NCI-H345 treated with DMSO at 0.1 percent for 48 hours (cell line): ENCODE results near the gene LRWD1.
"Not testable (repeated sequence)": the region's sequence is repeated elsewhere in the genome, so short reads cannot be mapped to it uniquely, and the experiment has no call there.

Experiments
- DNase-seq: peaks from one replicate; lab custom pipeline; 2025; ENCODE audit not compliant: unreplicated experiment; lab: John Stamatoyannopoulos, UW

Gene LRWD1

DNA sequence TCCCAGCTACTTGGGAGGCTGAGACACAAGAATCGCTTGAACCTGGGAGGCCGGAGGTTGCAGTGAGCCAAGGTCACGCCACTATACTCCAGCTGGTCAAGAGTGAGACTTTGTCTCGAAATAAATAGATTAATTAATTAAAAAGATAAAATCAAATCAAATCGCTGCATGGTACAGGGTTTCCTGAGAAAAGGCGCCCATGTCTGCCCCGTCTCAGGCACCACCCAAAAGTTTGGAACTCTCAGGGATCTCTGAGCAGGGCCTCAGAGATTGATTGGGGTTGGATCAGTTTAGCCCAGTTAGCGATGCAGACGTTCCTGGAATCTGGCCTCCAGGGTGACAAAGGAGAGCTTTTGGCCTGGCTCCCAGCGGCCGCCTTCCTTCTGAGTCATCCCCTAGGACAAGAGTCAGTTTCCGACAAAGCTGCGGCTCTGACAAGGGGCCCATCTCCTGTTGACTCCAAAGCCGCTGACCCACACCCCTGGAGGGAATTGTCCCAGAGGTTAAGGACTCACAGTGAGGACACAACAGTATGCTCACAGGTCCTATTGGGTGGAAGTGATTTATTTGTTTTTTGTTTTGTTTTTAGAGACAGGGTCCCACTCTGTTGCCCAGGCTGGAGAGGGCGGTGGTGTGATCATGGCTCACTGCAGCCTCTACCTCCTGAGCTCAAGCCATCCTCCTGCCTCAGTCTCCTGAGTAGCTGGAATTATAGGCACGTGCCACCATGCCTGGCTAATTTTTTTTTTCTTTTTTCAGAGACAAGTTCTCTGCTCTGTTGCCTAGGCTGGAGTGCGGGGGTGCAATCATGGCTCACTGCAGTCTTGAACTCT lies 24.6 kb upstream of the LRWD1 start:
- no peak for DNase-seq

DNA sequence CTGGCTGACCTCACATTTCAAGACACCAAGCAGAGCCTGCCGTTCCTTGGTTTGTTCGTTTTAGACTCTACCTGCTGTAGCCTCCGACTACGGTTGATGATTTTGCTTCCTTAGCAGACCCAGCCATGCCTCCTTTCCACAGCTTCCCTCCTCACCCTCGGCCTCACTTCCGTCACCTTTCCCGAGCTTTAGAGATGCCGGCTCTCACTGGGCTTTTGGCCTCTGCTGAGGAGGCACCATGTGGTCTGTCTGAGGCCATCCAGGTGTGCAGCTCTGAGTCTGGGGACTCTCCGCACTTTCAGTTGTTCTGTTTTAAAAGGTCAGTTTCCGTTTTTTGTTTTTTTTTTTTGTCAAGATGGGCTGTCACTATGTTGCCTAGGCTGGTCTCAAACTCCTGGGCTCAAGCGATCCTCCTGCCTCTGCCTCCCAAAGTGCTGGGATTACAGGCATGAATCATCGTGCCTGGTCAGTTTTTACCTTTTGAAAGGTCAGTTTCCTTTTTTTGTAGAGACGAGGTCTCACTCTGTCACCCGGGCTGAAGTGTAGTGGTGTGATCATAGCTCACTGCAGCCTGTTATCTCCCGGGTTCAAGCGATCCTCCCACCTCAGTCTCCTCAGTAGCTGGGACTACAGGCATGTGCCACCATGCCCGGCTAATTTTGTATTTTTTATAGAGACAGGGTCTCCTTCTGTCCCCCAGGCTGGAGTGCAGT lies 19.7 kb upstream of the LRWD1 start:
- no peak for DNase-seq

DNA sequence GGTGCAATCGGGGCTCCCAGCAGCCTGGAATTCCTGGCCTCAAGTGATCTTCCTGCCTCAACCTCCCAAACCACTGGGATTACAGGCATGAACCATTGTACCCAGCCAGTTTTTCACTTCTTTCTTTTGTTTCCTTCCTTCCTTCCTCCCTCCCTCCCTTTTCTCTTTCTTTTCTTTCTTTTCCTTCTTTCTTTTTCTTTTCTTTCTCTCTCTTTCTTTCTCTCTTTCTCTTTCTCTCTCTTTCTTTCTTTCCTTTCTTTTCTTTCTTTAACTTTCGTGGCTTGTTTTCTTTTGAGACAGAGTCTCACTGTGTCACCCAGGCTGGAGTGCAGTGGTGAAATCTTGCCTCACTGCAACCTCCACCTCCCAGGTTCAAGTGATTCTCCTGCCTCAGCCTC lies 19.1 kb upstream of the LRWD1 start:
- no peak for DNase-seq

DNA sequence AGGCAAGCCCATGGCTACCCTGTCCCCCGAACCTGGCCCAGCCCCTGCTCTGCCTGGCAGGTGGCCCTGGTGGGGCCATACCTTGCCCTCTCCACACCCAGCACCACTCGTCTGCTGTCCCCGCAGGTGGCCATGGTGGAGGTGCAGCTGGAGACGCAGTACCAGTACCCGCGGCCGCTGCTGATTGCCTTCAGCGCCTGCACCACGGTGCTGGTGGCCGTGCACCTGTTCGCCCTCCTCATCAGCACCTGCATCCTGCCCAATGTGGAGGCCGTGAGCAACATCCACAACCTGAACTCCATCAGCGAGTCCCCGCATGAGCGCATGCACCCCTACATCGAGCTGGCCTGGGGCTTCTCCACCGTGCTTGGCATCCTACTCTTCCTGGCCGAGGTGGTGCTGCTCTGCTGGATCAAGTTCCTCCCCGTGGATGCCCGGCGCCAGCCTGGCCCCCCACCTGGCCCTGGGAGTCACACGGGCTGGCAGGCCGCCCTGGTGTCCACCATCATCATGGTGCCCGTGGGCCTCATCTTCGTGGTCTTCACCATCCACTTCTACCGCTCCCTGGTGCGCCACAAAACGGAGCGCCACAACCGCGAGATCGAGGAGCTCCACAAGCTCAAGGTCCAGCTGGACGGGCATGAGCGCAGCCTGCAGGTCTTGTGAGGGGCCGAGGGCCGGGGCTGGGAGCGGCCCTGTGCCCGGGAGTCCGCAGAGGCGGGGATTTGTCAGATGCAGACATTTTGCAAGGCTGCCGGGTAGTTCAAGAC lies 18.2 kb upstream of the LRWD1 start:
- DNase-seq, result no peak

DNA sequence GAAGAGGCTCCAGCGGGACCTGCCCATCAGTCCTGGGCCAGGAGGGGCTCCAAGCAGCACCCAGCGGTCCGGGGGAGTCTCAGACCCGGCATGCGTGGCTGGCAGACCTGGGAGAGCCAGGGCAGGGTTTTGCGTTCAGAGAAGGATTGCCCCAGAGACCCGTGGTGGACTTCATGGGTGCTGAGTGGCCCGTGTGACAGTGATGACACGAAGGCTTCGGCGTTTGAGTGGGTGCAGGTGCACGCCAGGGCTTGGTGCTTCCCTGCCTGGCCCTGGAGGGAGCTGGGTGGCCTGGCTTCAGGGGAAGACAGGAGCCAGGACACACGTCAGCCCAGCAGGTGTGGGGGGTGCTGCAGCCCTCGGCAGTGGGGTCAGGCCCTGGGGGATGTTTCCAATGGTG lies 17.5 kb upstream of the LRWD1 start:
- no peak for DNase-seq

DNA sequence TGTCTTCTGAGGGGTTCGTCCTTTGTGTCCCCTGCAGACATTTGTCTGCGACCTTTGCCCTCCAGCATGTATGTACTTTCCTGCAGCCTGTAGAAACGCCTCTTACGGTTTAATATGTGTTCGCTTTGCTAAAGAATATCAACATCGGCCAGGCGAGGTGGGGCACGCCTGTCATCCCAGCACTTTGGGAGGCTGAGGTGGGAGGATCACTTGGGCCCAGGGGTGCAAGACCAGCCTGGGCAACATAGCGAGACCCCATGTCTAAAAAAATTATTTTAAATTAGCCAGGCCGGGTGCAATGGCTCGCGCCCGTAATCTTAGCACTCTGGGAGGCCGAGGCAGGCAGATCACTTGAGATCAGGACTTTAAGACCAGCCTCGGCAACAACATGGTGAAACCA lies 15.6 kb upstream of the LRWD1 start:
- no peak for DNase-seq

DNA sequence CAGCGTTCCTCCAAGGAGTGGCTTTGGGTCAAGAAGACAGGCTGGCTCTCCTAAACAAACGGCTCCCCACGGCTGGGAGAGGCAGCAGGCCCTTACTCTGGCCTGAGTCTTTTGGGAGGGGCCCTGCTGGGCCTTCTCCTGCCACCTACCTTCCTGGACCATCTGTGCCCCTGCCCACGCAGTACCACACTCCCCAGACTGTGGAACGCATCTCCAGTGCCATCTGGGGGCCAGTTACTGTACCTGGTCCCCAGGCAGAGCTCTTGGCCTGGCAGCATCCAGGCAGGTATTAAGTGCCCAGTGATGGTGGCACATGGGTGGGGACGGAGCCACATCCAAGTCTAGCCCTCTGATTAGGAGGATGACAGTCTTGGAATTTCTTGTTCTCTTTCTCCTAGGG lies 14.5 kb upstream of the LRWD1 start:
- no peak for DNase-seq

DNA sequence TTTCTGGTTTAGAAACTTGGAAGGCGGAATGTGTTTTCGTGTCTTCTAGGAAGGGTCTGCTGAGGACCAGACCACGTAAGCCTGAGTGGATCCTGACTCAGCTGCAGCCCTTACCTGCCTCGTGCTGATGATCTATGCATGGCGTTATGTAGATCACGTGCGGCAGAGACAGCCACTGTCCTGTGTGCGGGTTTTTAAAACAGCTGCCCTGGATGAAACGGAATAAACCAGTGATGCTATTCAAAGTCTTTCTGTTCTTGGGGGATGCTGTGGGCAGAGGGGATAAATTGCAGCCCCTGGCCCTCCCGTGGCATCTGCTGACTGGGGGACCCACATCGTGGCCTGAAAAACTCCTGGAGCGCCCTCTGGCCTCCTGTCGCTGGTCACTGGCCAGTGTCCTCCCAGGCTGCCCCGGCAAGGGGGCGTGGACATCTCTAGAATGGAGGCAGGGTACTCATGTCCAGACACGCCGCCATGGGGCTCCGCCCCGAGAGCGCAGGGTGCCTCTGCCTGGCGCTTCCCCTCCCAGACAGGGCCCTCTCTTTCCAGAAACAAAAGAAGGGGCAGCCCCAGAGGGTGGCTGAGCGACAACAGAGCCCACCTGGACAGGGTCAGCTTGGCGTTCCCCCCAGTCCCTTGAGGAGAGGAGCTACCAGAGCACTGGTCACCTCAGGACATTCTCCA lies 13.3 kb upstream of the LRWD1 start:
- DNase-seq, result no peak

DNA sequence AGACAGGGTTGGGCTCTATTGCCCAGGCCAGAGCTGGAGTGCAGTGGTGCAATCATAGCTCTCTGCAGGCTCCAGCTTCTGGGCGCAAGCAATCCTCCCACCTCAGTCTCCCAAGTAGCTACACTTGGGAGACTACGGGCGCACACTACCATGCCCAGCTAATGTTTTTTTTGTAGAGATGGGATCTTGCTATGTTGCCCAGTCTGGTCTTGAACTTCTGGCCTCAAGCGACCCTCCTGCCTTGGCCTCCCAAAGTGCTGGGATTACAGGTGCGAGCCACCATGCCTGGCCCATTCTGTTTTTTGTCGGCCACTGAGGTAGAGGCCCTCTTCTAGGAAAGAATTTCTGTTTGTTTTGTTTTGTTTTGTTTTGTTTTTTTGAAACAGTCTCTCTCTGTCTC lies 12.3 kb upstream of the LRWD1 start:
- DNase-seq, result no peak

DNA sequence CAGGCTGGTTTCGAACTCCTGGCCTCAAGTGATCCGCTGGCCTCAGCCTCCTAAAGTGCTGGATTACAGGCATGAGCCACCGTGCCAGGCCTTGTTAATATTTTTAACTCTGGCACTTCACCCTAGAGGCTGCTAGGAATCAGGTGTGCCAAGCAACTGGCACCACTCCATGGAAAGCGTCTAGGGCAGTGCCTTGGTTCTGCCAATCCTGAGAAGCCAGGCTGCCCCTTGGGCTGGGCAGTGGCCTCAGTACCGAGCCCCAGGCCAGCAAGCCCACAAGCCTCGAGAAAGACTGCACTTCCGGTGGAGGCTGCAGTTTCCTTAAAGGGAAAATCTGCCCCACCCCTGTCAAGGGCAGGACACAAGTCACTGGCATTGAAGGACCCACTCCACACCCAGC lies 11.5 kb upstream of the LRWD1 start:
- DNase-seq, result no peak

DNA sequence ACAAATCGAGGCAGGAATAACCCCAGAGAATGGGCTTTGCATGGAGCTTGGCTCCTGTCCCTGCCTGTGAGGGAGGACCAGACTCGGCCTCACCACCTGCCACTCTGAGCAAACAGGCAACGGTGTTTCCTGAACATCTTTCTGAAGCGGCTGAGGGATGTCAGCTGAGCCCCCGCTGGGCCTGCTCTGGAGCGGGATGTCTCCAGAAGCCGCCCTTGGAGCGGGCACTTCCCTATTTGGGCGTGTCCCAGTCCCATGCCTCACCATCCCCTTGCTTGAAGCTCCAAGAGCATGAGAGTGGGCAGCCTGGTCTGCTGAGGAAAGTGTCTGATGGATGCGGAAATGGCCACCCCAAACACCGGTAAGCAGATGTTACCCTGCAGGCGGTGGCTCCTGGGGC lies 10.3 kb upstream of the LRWD1 start:
- no peak for DNase-seq

DNA sequence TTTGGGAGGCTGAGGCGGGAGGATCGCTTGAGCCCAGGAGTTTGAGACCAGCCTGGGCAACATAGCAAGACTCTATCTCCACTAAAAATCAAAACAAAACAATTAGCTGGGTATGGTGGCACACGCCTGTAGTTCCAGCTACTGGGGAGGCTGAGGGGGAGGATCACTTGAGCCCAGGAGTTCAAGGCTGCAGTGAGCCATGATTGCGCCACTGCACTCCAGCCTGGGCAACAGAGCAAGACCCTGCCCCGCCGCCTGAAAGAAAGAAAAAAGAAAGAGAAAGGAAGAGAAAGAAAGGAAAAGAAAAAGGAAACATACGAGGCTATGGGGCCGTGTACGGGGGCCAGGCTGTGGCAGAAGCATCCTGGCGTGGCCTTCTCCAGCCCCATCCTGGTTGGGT lies 9.9 kb upstream of the LRWD1 start:
- DNase-seq, result not testable (repeated sequence)

DNA sequence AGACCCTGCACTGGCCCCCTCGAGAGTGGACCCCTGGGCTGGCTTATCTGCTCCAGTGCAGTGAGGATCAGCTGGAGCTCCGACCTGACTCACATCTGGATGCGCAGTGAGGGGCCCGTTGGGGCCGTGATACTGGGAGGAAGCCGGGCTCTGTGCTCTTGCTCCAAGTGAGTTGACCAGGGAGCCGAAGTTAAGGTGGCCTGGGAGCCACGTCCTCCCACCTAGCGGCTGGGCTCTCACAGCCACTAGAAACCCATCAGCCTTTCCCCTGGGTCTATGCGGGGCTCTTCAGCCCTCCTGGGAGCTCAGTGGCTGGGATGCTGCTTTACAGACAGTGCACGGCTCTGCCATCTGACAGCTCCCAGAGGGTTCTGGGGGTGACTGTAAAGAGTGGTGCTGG lies 9.2 kb upstream of the LRWD1 start:
- DNase-seq, result no peak

DNA sequence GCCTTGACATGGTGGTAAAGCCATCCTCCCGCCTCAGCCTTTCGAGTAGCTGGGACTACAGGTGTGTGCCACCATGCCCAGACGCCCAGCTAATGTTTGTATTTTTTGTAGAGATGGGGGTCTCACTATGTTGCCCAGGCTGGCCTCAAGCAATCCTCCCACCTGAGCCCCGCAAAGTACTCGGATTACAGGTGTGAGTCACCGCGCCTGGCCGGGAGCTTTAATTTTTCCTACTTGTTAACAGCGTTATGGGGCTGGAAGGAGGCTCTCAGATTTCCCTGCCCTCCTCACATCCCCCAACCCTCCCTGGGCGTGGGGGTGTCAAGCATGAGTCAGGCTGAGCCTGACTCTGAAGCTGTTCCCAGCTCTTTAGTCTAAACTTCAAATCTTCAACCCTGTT lies 8.5 kb upstream of the LRWD1 start:
- no peak for DNase-seq

DNA sequence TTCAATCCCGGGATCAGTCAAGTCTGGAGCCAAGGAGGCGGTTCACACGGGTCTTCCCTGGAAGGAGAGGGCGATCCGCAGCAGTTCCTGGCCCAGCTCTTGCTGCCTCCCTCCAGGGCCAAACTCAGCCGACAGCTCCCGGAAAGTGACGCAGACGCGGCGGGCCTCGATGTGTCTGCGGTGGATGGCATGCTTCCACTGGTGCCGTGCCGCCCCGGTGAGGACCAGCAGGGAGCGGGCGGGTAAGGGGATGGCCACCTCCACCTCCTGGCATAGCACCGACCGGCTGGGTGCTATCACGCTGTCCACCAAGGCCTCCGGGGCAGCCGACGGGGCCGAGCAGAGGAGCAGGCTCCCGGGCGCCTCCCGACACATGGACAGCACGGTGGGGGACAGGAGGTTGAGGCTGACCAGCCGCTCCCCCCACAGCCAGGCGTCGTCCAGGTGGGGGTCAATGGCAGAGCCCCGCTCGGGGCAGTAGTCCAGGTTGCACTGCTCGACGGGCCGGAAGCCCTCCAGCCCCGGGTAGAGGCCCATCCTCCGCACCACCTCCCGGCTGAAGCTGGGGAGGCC lies 7.3 kb upstream of the LRWD1 start:
- no peak for DNase-seq

DNA sequence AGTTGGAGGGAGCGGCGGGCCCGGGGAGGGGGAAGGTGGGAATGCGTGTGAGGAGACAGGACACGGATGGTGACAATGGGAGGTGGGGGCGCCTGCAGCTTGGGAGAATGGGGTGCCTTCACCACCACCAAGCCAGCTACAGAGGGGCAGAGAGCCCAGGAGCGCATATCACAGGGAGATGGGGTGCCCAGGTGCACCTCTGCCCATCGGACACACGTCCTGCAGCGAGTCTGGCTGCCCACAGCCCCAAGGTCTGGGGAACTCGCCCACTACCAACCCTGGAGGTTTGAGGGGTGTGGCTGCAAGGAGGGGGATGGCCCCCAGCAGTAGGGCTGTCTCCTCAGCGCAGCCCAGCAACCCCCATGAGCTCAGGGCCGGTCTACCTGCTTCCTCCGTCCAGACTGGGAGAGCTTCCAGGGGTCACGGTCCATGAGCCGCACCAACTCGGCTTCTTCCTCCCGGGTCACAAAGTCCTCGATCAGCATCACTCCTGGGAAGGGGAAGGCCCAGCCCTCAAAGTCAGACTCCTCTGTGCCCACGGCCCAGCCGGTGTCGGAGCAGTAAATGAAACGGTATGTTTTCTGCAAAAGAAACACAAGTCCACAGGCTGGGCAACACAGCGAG lies 5.5 kb upstream of the LRWD1 start:
- DNase-seq, result no peak

DNA sequence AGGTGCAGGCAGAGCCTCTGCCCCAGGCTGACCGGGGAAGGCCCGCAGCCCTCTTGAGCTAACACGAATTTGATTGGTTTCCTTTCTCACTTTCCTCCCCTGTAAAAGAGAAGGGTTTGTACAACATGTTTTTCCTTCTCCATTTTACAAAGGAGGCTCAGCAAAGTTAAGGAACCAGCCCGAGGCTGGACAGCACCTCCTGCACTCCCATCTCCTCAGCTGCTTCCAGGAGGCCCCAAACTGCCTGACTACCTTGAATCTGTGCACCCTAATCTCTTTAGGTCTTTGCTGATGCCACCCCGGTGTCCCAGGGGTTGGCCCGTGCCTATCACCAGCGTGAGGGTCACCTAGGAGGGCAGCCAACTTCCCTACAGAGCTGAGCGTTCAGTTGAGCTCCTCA lies 4.3 kb upstream of the LRWD1 start:
- no peak for DNase-seq

DNA sequence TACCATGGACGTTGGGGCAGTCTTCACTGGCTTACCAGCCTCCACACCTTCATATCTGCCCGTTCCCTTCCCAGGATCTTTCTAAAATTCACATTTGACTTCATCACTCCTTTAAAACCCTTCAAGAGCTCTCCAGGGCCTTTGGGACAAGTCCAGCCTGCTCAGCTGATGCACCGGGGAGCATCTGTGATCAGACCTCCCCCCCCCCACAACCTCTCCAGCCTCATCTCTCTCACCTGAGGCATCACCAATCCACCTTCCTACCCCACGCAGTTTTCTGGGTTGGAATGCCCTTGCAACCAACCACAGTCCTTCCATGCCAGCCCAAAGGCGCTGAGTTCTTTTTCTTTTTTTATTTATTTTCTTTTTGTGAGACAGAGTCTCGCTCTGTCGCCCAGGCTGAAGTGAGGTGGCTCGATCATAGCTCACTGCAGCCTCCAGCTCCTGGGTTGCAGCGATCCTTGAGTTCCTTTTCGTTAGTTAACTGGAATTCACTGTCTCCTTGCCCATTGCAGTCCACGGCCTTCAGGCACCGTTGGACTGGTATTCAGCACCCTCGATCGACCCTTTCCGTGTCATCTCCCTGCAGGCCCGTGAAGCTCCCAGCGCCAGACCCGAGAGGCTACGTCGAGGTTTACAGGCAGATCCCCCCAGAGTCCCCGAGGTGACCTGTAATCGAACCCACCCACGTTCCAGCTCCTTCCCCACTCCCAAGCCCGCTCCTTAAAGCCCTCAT lies 775 bp upstream of the LRWD1 start:
- DNase-seq, result no peak

DNA sequence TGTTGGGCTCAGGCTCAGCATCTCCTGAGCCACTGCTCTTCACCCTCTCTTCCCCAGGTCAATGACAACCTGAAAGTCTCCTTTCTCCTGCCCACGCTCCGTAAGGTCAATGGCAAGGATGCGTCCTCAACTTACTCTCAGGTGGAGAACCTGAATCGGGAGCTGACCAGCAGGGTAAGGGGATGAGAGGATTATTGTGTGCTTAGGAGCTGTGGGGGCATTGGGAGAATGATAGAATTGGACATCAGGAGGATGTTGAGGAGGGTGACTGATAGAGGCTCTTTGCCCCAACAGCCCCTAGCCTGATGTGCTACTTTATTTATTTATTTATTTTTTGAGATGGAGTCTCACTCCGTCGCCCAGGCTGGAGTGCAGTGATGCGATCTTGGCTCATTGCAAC lies 1.3 kb downstream of the LRWD1 start:
- no peak for DNase-seq
